Measurements from ENCODE around the gene DLL4.

Gene DLL4

DNA sequence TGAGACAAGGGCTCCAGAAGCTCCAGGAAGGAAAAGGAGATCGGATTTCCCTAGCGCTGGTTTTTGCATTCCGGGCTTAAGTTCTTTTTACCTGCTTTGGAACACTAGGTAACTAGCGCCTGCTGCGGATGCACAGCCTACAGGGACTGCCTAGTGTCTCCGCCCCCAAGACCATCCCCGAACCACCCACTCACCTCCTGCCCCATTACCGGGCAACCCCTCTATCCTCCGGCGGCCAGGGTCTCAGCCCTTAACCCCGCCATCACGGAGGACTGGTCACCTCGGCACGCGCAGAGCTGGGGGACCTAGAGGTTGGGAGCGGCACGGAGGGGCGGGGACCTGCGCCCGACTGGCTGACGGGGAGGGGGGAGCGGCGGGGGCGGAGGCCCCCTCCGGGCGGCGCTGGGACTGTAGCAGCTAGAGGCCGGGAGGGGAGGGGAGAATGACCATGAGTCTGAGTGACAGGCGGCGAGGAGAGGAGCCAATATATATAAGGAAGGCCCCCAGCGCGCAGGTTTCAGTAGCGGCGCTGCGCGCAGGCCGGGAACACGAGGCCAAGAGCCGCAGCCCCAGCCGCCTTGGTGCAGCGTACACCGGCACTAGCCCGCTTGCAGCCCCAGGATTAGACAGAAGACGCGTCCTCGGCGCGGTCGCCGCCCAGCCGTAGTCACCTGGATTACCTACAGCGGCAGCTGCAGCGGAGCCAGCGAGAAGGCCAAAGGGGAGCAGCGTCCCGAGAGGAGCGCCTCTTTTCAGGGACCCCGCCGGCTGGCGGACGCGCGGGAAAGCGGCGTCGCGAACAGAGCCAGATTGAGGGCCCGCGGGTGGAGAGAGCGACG lies at the start of gene DLL4:
Gene DLL4 (plus strand): TSS at position 520 of the 839 bp plus-strand sequence. CDS start 329 bp downstream, outside the sequence.
- no peak for DNase-seq (ENCODE audit: low read depth in 2 of 2)

GRCh38 chr15:40879609-40880008 lies 49.5 kb upstream of the DLL4 start:
- DNase-seq (ENCODE audit: low read depth in 2 of 2), result no peak

GRCh38 chr15:40881351-40881750 lies 47.8 kb upstream of the DLL4 start:
- DNase-seq (ENCODE audit: low read depth in 2 of 2), result no peak

GRCh38 chr15:40886586-40886985 lies 42.6 kb upstream of the DLL4 start:
- no peak for DNase-seq (ENCODE audit: low read depth in 2 of 2)

DNA sequence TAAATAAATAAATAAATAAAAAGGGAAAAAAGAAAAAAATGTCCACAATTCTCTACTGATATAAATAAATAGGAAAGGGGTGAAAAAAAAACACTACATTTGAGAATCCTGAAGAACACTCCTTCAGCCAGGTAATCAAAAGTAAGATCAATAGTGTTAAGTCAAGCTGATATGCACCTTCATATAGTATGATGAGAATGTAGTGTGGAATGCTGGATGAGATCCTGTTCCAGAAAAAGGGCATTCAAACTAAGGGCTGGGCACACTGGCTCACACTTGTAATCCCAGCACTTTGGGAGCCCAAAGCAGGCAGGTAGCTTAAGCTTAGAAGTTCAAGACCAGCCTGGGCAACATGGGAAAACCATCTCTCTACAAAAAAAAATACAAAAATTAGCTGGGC lies 40.0 kb upstream of the DLL4 start:
- no peak for DNase-seq (ENCODE audit: low read depth in 2 of 2)

DNA sequence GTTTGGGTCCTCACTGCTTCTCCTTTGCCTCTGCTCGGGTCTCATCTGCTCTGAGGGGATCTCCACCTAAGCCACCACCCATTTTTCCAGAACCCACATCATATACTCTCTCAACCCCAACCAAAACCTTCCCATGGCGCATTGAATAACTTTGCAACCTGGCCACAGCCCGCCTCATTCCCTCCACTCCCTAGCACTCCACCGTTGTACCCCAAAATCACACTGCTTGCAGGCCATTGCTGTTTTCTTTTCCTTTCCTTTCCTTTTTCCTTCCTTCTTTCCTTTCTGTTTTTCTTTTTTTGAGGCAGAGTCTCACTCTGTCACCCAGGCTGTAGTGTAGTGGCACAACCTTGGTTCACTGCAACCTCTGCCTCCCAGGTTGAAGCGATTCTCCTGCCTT lies 38.0 kb upstream of the DLL4 start:
- no peak for DNase-seq (ENCODE audit: low read depth in 2 of 2)

- DNase-seq (ENCODE audit: low read depth in 2 of 2), result no peak
These were observed 37.2 kb upstream of the DLL4 start for GRCh38 chr15:40891810-40892446.

- no peak for DNase-seq (ENCODE audit: low read depth in 2 of 2)
These were observed 36.6 kb upstream of the DLL4 start for GRCh38 chr15:40892447-40893012.

DNA sequence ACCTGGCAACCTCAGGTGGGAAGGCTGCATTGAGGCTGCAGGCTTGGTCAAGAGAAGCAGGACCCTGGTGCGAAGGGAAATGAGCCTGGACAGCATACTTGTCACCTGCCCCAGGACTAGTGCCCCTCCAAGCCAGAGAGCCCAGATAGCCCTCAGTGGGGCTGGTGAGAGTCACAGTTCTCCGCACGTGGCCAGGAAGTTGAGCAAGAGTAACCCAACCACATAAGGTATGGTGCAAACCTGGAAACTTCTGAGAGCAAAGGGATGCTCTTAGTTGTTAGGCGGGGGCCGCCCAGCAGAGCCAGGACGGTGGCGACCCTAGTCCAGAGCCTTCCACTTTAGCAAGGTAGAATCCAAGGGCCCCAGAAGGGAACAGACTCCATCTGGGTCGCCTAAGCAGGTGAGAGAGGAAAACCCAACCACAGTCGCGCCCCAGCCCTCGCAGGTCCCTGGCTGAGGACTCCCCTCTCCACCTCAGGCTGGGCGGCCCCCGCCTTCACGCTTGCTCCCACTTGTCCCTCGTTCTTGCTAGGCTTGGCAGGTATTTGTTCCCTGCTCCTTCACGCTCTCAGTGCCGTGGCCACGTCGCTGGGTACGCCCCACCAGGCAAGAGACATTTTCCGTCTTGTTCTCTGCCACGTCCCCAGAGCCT lies 36.0 kb upstream of the DLL4 start:
- no peak for DNase-seq (ENCODE audit: low read depth in 2 of 2)

DNA sequence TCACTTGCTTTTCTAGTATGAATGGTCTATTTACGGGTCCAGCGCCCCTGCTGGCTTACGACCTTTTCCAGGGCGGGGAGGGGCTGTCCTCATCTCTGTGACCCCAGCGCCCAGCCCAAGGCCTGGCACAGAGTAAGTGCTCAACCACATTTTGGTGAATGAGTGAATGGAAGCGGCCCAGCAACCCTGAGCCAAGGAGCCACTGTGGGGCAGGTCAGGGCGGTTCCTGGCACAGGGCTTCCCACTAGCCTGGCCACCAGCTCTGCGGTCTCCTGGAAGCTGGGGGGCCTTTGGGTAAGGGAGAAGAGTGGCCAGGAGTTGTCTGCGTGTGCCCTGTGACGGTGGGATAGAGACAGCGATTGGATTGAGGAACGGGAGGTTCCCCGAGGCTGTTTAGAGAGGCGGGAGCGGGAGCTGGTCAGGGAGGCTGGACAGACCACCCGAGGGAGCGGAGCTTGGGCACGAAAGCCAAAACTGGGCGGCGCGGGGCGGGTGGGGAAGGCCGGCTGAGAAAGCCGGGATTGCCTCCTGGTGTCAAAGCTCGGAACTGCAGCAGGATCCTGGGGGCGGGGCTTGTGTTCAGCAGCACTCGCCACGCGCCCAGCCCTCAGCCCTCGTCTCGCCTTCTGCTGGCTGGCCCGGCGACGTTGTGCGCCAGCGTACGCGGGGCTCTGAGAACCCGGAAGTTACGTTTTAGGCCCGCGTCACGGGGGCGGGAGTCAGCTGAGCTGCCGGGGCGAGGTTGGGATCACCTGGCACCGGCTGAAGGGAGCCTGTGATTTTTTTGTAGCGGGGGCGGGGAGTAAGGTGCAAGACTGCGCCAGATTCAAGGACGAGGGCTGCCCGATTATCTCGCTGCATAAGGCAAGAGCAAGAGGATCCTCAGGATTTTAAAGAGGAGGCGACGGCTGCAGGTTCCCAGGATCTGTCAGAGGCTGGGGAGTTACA lies 35.1 kb upstream of the DLL4 start, which contains the start of gene VPS18:
Gene VPS18 (plus strand): TSS at position 718 of the 948 bp plus-strand sequence. CDS start 319 bp downstream, outside the sequence.
- peak; percentile 99 to 100 for DNase-seq (ENCODE audit: low read depth in 2 of 2)

DNA sequence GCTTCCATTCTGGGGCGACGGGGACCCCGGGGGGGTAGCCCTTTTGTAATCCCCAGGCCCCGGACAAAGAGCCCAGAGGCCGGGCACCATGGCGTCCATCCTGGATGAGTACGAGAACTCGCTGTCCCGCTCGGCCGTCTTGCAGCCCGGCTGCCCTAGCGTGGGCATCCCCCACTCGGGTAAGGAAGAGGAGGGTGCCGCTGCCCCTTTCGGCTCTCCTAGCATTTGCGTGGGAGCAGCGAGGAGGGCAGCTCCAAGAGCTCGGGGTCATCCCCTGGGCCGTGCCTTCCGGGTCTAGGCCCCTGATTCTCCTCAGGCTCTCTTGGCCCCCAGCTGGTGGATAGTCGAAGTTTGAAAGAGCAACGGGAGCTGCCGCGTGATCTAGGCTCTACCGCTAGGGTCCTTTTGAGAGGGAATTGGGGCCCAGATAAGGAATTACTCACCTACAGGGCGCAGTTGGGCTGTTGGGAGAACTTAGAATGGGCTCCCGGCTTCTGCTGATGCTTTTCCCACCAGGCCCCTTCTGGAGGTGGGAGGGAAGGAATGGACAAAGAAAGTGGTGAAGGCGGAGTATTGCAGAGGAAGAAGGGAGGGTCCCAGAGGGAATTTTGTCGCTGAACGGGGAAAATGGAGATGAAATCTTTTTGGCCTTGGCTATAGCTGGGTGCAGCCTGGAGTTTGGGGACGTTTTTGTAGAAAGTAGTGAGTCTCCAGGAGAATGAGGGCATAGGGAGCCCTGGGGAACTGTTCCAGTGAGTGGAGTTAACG lies 34.3 kb upstream of the DLL4 start:
- DNase-seq (ENCODE audit: low read depth in 2 of 2), result peak in 1 of 2 donors; percentile 24

DNA sequence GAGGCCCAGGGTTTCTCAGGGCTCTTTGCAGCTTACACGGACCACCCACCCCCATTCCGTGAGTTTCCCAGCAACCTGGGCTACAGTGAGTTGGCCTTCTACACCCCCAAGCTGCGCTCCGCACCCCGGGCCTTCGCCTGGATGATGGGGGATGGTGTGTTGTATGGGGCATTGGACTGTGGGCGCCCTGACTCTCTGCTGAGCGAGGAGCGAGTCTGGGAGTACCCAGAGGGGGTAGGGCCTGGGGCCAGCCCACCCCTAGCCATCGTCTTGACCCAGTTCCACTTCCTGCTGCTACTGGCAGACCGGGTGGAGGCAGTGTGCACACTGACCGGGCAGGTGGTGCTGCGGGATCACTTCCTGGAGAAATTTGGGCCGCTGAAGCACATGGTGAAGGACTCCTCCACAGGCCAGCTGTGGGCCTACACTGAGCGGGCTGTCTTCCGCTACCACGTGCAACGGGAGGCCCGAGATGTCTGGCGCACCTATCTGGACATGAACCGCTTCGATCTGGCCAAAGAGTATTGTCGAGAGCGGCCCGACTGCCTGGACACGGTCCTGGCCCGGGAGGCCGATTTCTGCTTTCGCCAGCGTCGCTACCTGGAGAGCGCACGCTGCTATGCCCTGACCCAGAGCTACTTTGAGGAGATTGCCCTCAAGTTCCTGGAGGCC lies 29.5 kb upstream of the DLL4 start:
- no peak for DNase-seq (ENCODE audit: low read depth in 2 of 2)

GRCh38 chr15:40900256-40901052 lies 28.7 kb upstream of the DLL4 start:
- no peak for DNase-seq (ENCODE audit: low read depth in 2 of 2)

- no peak for DNase-seq (ENCODE audit: low read depth in 2 of 2)
These were observed 28.1 kb upstream of the DLL4 start for GRCh38 chr15:40901053-40901443.

DNA sequence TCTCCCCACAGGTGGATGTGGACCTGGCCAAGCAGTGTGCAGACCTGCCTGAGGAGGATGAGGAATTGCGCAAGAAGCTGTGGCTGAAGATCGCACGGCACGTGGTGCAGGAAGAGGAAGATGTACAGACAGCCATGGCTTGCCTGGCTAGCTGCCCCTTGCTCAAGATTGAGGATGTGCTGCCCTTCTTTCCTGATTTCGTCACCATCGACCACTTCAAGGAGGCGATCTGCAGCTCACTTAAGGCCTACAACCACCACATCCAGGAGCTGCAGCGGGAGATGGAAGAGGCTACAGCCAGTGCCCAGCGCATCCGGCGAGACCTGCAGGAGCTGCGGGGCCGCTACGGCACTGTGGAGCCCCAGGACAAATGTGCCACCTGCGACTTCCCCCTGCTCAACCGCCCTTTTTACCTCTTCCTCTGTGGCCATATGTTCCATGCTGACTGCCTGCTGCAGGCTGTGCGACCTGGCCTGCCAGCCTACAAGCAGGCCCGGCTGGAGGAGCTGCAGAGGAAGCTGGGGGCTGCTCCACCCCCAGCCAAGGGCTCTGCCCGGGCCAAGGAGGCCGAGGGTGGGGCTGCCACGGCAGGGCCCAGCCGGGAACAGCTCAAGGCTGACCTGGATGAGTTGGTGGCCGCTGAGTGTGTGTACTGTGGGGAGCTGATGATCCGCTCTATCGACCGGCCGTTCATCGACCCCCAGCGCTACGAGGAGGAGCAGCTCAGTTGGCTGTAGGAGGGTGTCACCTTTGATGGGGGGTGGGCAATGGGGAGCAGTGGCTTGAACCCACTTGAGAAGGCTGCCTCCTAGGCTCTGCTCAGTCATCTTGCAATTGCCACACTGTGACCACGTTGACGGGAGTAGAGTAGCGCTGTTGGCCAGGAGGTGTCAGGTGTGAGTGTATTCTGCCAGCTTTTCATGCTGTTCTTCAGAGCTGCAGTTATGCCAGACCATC lies 26.3 kb upstream of the DLL4 start:
- DNase-seq (ENCODE audit: low read depth in 2 of 2), result no peak

- DNase-seq (ENCODE audit: low read depth in 2 of 2), result no peak
These were observed 24.5 kb upstream of the DLL4 start for GRCh38 chr15:40904552-40905201.

Data from activated CD4-positive, alpha-beta T cell treated with anti-CD3 and anti-CD28 coated beads for 24 hours (primary cell).